ENCODE results near the gene CLCN5. TPM values are rescaled to one million over a fixed set of nuclear protein-coding genes. Genes with fewer than 3 reads are reported as not detected.

CLCN5 gene
- total and polyA plus RNA-seq, 2 experiments from 2014 or later, result 11.0 to 50.6 TPM

DNA sequence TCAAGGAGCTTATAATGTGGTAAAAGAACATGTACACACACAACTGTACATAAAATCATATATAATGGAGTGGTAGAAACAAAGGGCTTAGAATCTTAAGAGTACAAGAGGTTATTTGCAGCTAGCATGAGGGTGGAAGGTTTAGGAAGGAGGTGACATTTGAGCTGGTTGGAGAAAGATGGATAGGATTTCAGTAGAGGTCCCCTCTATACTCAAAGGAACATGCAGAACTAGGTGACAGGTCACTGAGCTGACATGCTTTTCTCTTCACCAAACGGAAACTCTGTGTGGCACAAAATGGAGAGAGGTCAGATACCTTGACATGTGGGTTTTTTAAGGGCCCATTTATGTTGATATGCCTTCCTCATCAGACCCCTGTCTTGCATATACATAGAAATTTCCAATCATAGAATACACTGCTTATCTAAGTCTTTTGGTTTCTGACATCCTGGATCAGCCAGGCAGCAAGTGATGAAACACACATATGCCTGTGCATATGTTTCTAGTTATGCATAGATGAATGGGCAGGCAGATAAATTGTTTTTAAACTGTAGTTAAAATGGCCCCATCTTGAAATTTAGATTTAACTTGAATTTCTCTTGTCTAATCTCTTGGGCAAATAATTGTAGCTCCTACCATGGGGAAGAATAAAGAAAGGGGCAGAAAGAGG is 29.3 kb downstream of the CLCN5 start:
- Histone ChIP-seq H3K9me3 (ENCODE audit: low read depth) (no peaks in the 10 kb centered on the region), H3K4me3 (no peak overlapping the region), H3K36me3 (replicated peaks; ENCODE audit: insufficient read depth, low read depth) (no peaks in the 10 kb centered on the region), H4K20me1 (ENCODE audit: insufficient read depth, poor library complexity, severe bottlenecking) (no peaks in the 10 kb centered on the region), H2AFZ (no peak overlapping the region), H3K4me2 (no peak overlapping the region), H3K27ac (no peak overlapping the region), H3K27me3 (no peaks in the 10 kb centered on the region), H3K9me2 (replicated peaks; ENCODE audit: insufficient read depth) (no peaks in the 10 kb centered on the region), H3K79me2 (no peaks in the 10 kb centered on the region), H3K4me1 (ENCODE audit: insufficient read depth) (no peaks in the 10 kb centered on the region)
- TF ChIP-seq, protein P1, sequence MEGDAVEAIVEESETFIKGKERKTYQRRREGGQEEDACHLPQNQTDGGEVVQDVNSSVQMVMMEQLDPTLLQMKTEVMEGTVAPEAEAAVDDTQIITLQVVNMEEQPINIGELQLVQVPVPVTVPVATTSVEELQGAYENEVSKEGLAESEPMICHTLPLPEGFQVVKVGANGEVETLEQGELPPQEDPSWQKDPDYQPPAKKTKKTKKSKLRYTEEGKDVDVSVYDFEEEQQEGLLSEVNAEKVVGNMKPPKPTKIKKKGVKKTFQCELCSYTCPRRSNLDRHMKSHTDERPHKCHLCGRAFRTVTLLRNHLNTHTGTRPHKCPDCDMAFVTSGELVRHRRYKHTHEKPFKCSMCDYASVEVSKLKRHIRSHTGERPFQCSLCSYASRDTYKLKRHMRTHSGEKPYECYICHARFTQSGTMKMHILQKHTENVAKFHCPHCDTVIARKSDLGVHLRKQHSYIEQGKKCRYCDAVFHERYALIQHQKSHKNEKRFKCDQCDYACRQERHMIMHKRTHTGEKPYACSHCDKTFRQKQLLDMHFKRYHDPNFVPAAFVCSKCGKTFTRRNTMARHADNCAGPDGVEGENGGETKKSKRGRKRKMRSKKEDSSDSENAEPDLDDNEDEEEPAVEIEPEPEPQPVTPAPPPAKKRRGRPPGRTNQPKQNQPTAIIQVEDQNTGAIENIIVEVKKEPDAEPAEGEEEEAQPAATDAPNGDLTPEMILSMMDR (IDR thresholded peaks at IDR 0.05; ENCODE audit: poor library complexity), result no peak
- TF ChIP-seq EZH2phosphoT487 (IDR thresholded peaks at IDR 0.05; ENCODE audit: low read depth, severe bottlenecking, unreplicated experiment) (no peak), EZH2 (IDR thresholded peaks at IDR 0.05; ENCODE audit: borderline replicate concordance) (no peak)
- WGBS (ENCODE audit: low lambda C conversion rate, missing lambda C conversion rate), result 41% methylated on average over 1 of the region's 1 CpG
- no peak for DNase-seq (ENCODE audit: low spot score)

DNA sequence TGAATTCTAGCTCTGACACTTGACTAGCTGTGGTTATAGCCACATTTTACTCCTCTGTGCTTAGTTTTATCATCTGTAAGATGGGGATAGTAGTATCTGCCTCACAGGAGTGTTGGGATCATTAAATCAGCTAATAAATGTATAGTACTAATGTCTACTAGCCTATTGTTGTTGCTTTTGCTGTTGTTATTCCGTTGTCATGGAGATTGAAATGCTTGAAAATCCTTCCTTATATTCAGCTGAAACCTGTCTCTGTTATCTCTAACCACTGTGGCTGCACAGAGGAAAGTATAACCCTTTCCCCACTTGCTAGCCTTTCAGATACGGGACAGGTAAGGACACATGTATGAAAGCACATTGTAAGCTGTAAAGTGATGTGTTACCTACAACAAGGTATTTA is 33.9 kb downstream of the CLCN5 start:
- no peaks in the 10 kb centered on the region for H4K20me1 ChIP-seq (ENCODE audit: insufficient read depth, poor library complexity, severe bottlenecking)
- no peak overlapping the region for H3K4me3 ChIP-seq
- no peaks in the 10 kb centered on the region for H3K27me3 ChIP-seq
- WGBS (ENCODE audit: low lambda C conversion rate, missing lambda C conversion rate), result 70% methylated on average over 2 of the region's 2 CpGs
- no peaks in the 10 kb centered on the region for H3K36me3 ChIP-seq (replicated peaks; ENCODE audit: insufficient read depth, low read depth)
- H3K79me2 ChIP-seq, result no peaks in the 10 kb centered on the region
- H3K9me2 ChIP-seq (replicated peaks; ENCODE audit: insufficient read depth), result no peaks in the 10 kb centered on the region
- no peaks in the 10 kb centered on the region for H3K9me3 ChIP-seq (ENCODE audit: low read depth)
- no peak overlapping the region for H2AFZ ChIP-seq
- no peak for DNase-seq (ENCODE audit: low spot score)
- no peak for TF ChIP-seq EZH2phosphoT487 (IDR thresholded peaks at IDR 0.05; ENCODE audit: low read depth, severe bottlenecking, unreplicated experiment)
- TF ChIP-seq, protein P1 (IDR thresholded peaks at IDR 0.05; ENCODE audit: poor library complexity), result no peak
- TF ChIP-seq EZH2 (IDR thresholded peaks at IDR 0.05; ENCODE audit: borderline replicate concordance), result no peak
- no peak overlapping the region for H3K27ac ChIP-seq
- no peaks in the 10 kb centered on the region for H3K4me1 ChIP-seq (ENCODE audit: insufficient read depth)
- no peak overlapping the region for H3K4me2 ChIP-seq

DNA sequence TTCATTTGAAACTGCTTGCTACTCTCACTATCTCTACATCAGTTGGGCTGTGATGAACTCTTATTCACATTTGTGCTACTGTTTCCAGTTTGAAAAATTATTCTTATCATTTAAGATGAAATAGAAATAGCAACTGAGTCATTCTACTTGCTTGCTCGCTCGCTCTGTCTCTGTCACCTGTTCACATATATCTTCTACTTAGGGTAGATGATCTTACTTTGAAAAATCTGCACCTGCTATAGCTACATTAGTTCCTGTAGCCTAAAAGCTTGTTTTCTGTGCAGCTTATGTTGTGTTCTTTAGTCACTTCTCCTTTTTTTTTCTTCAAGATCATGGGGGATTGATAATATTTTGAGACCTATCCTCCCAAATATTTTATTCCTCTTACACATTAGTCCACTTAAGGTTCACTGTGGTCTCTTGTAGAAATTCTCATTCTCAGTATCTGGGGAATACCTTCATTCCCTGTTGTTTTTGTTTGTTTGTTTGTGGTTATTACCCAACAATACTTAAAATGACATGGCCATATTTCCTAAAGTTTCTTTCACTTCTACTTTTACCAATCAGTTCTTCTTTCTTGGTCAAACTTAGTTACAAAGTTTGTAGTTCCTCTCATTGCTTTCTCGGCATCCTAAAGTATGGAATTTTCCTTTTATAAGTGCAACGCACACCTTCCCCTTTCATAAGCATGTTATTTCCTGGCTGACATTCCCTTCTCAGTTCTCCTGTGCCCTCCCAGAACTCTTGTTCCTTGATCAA is 36.5 kb downstream of the CLCN5 start:
- H4K20me1 ChIP-seq (ENCODE audit: insufficient read depth, poor library complexity, severe bottlenecking), result no peaks in the 10 kb centered on the region
- H3K9me3 ChIP-seq (ENCODE audit: low read depth), result no peaks in the 10 kb centered on the region
- no peaks in the 10 kb centered on the region for H3K4me1 ChIP-seq (ENCODE audit: insufficient read depth)
- WGBS (ENCODE audit: low lambda C conversion rate, missing lambda C conversion rate), result 76% methylated on average over 4 of the region's 4 CpGs
- H3K4me3 ChIP-seq, result no peak overlapping the region
- H3K27ac ChIP-seq, result no peak overlapping the region
- DNase-seq (ENCODE audit: low spot score), result no peak
- no peaks in the 10 kb centered on the region for H3K27me3 ChIP-seq
- H3K4me2 ChIP-seq, result no peak overlapping the region
- no peak overlapping the region for H2AFZ ChIP-seq
- no peaks in the 10 kb centered on the region for H3K9me2 ChIP-seq (replicated peaks; ENCODE audit: insufficient read depth)
- TF ChIP-seq EZH2phosphoT487 (IDR thresholded peaks at IDR 0.05; ENCODE audit: low read depth, severe bottlenecking, unreplicated experiment) (no peak), EZH2 (IDR thresholded peaks at IDR 0.05; ENCODE audit: borderline replicate concordance) (no peak)
- TF ChIP-seq, protein P1 (IDR thresholded peaks at IDR 0.05; ENCODE audit: poor library complexity), result no peak
- no peaks in the 10 kb centered on the region for H3K79me2 ChIP-seq
- H3K36me3 ChIP-seq (replicated peaks; ENCODE audit: insufficient read depth, low read depth), result no peaks in the 10 kb centered on the region
